ENCODE measurements around the gene CNN2. TPM values are rescaled to one million over a fixed set of nuclear protein-coding genes. Genes with fewer than 3 reads are reported as not detected.

Gene CNN2
- total RNA-seq, 1 donor from 2014 or later, result 226 TPM

GRCh38 chr19:1012334-1012733 lies 14.1 kb upstream of the CNN2 start:
- no peaks in the 10 kb centered on the region for H3K9me3 Mint-ChIP-seq (ENCODE audit: low read depth)

GRCh38 chr19:1013218-1013617 lies 13.2 kb upstream of the CNN2 start:
- no peak for DNase-seq (ENCODE audit: low spot score, unreplicated experiment)
- Mint-ChIP-seq H3K27ac (no peak overlapping the region), H3K4me1 (ENCODE audit: low read depth) (peaks cover 9% of the 10 kb centered on the region), H3K9me3 (ENCODE audit: low read depth) (no peaks in the 10 kb centered on the region), H3K36me3 (ENCODE audit: insufficient read depth) (no peaks in the 10 kb centered on the region), H3K4me3 (ENCODE audit: low read depth) (no peak overlapping the region), H3K27me3 (no peaks in the 10 kb centered on the region)
- no peak for TF ChIP-seq CTCF (IDR thresholded peaks at IDR 0.05; ENCODE audit: unreplicated experiment)

More at GRCh38 chr19:1012334-1012733, 14.1 kb upstream of the CNN2 start:
- peaks cover 6% of the 10 kb centered on the region for H3K4me1 Mint-ChIP-seq (ENCODE audit: low read depth)
- no peak for DNase-seq (ENCODE audit: low spot score, unreplicated experiment)
- TF ChIP-seq CTCF (IDR thresholded peaks at IDR 0.05; ENCODE audit: unreplicated experiment), result no peak
- no peak overlapping the region for H3K27ac Mint-ChIP-seq
- no peaks in the 10 kb centered on the region for H3K27me3 Mint-ChIP-seq
- H3K4me3 Mint-ChIP-seq (ENCODE audit: low read depth), result no peak overlapping the region
- H3K36me3 Mint-ChIP-seq (ENCODE audit: insufficient read depth), result no peaks in the 10 kb centered on the region

GRCh38 chr19:1014161-1015060 lies 12.0 kb upstream of the CNN2 start:
- H3K4me3 Mint-ChIP-seq (ENCODE audit: low read depth), result no peak overlapping the region
- H3K9me3 Mint-ChIP-seq (ENCODE audit: low read depth), result no peaks in the 10 kb centered on the region
- DNase-seq (ENCODE audit: low spot score, unreplicated experiment), result no peak
- H3K36me3 Mint-ChIP-seq (ENCODE audit: insufficient read depth), result no peaks in the 10 kb centered on the region
- H3K27me3 Mint-ChIP-seq, result no peaks in the 10 kb centered on the region
- H3K27ac Mint-ChIP-seq, result no peak overlapping the region
- peaks cover 10% of the 10 kb centered on the region for H3K4me1 Mint-ChIP-seq (ENCODE audit: low read depth)
- TF ChIP-seq CTCF (IDR thresholded peaks at IDR 0.05; ENCODE audit: unreplicated experiment), result no peak

GRCh38 chr19:1015061-1015781 lies 11.2 kb upstream of the CNN2 start:
- Mint-ChIP-seq H3K36me3 (ENCODE audit: insufficient read depth) (no peaks in the 10 kb centered on the region), H3K9me3 (ENCODE audit: low read depth) (no peaks in the 10 kb centered on the region), H3K4me1 (ENCODE audit: low read depth) (peaks cover 17% of the 10 kb centered on the region), H3K27ac (no peak overlapping the region), H3K27me3 (no peaks in the 10 kb centered on the region), H3K4me3 (ENCODE audit: low read depth) (no peak overlapping the region)
- no peak for DNase-seq (ENCODE audit: low spot score, unreplicated experiment)
- TF ChIP-seq CTCF (IDR thresholded peaks at IDR 0.05; ENCODE audit: unreplicated experiment), result no peak

GRCh38 chr19:1015782-1016646 lies 10.4 kb upstream of the CNN2 start:
- Mint-ChIP-seq H3K27me3 (no peaks in the 10 kb centered on the region), H3K27ac (no peak overlapping the region), H3K4me1 (ENCODE audit: low read depth) (peaks cover 17% of the 10 kb centered on the region), H3K36me3 (ENCODE audit: insufficient read depth) (no peaks in the 10 kb centered on the region), H3K4me3 (ENCODE audit: low read depth) (no peak overlapping the region), H3K9me3 (ENCODE audit: low read depth) (no peaks in the 10 kb centered on the region)
- no peak for DNase-seq (ENCODE audit: low spot score, unreplicated experiment)
- no peak for TF ChIP-seq CTCF (IDR thresholded peaks at IDR 0.05; ENCODE audit: unreplicated experiment)
